ENCODE measurements around the gene INPP5A. TPM values are rescaled to one million over a fixed set of nuclear protein-coding genes. Genes with fewer than 3 reads are reported as not detected.
A peak's percentile ranks its signal among the peaks of the same experiment; 100 is the strongest.

The INPP5A gene
- total RNA-seq, 1 experiment from 2014 or later: 12.3 TPM

DNA sequence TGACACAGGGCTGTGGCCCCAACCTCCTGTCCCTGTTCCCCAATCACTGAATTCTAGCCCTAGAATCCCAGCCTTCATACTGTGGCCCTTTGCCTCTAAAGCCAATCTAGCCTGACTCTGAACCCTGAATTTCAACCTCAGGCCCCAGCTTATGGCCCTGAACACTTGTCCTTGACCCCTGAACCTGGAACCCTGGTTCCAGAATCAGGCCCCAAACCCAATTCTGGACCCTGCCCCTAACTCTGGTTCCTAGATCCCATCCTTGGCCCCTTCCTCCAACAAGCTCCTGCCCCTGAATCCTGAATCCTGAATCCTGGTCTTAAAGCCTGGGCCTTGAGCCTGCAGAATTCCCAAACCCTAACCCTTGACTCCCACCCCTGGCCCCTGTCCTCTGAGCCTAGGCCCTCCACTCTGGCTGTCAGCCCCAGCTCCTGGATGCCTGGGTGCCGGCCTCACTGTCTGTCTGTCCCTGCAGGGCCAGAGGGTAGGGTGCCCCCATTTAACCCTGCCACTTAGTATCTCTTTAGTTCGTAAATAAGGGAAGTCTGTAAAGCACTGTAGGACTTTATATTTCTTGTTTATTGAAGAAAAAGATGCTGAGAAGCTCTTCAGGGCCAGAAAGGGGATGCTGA, 1.3 kb downstream of the INPP5A start:
- Histone ChIP-seq H3K4me3 (replicated peaks in 1 of 2; ENCODE audit: low read depth in 1 of 2, low read length in 2 of 2) (peak overlapping the region; percentile 57 to 63), H3K4me1 (ENCODE audit: control insufficient read depth in 1 of 2, insufficient read depth in 2 of 2, low read length in 2 of 2) (peaks cover 3 to 21% of the 10 kb centered on the region in 2 experiments; a peak in 3 of 4 replicates), H3K36me3 (ENCODE audit: control insufficient read depth in 1 of 2, insufficient read depth in 2 of 2, low read length in 2 of 2) (no peaks in the 10 kb centered on the region), H3K9me3 (ENCODE audit: control insufficient read depth in 1 of 2, insufficient read depth in 1 of 2, low read depth in 1 of 2, low read length in 2 of 2) (no peaks in the 10 kb centered on the region), H3K9me2 (ENCODE audit: insufficient read depth) (no peaks in the 10 kb centered on the region), H3K27ac (ENCODE audit: low read depth, low read length) (no peak overlapping the region), H3K9ac (ENCODE audit: low read length) (peak overlapping the region; percentile 70), H3K79me2 (ENCODE audit: insufficient read depth, low read length) (no peaks in the 10 kb centered on the region), H3K4me2 (ENCODE audit: low read length) (peak overlapping the region; percentile 81), H3K27me3 (ENCODE audit: insufficient read depth, low read length) (no peaks in the 10 kb centered on the region), H4K20me1 (ENCODE audit: insufficient read depth) (no peaks in the 10 kb centered on the region), H2AFZ (ENCODE audit: low read depth, low read length, poor library complexity, severe bottlenecking) (no peak overlapping the region)
- ChIA-PET POLR2A (no interaction called here), CTCF (no interaction called here), RAD21 (ENCODE audit: low non-redundant PET in 1 of 2, low total read pairs in 2 of 2, uncharacterized antibody in 2 of 2, unreplicated experiment in 2 of 2) (no interaction called here)
- BruUV-seq (replicated peaks): TSS peak; percentile 48
- DNase-seq (ENCODE audit: low read depth, low spot score): no peak
- intact Hi-C loops (cut with micrococcal nuclease): loop anchor here (5.0 kb wide), 1 partner anchor 82 kb away; no protein-coding TSS in a partner anchor
- ATAC-seq: no peak
- TF ChIP-seq YY1 (IDR thresholded peaks at IDR 0.05; ENCODE audit: extremely low read depth, insufficient replicate concordance, low read depth, low read length) (no peak), SIN3A (IDR thresholded peaks at IDR 0.05; ENCODE audit: low read depth) (no peak), TCF7L2 (IDR thresholded peaks at IDR 0.05; ENCODE audit: borderline replicate concordance, extremely low read depth, insufficient read depth, insufficient read length) (no peak), ZNF274 (IDR thresholded peaks at IDR 0.05; ENCODE audit: low read depth, low read length) (no peak), RAD21 (IDR thresholded peaks at IDR 0.05; ENCODE audit: low read depth) (no peak), ZFX (IDR thresholded peaks at IDR 0.05) (no peak), CEBPB (IDR thresholded peaks at IDR 0.05; ENCODE audit: low read depth) (no peak), MAX (IDR thresholded peaks at IDR 0.05) (no peak), FOSL1 (IDR thresholded peaks at IDR 0.05; ENCODE audit: low read depth) (no peak)
- TF ChIP-seq, protein P1, sequence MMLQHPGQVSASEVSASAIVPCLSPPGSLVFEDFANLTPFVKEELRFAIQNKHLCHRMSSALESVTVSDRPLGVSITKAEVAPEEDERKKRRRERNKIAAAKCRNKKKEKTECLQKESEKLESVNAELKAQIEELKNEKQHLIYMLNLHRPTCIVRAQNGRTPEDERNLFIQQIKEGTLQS (IDR thresholded peaks at IDR 0.05): no peak

DNA sequence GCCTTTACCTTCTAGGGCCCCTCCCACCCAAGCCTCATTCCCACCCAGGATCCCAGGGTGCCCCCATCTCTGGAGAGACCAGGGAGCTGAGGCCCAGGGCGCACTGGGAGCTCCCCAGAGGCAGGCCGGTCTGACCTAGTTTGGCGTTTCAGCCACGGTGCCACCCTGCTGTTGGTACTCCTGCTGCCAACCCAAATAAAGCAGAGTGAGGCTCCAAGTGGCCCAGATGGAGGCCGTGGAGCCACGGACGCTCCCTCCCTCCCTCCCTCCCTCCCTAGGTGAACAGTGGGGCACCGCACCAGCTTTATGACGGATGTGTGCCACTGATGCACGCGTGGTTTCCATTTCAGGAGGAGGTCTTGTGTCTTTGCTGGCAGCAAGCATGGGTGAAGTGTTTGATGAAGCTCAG, 1.8 kb downstream of the INPP5A start:
- H3K4me2 ChIP-seq (ENCODE audit: low read length): no peak overlapping the region
- POLR2A ChIA-PET: no interaction called here

More for the DNA sequence above, 1.8 kb downstream of the INPP5A start:
- Histone ChIP-seq H2AFZ (ENCODE audit: low read depth, low read length, poor library complexity, severe bottlenecking) (no peak overlapping the region), H3K9me2 (ENCODE audit: insufficient read depth) (no peaks in the 10 kb centered on the region), H3K9me3 (ENCODE audit: control insufficient read depth in 1 of 2, insufficient read depth in 1 of 2, low read depth in 1 of 2, low read length in 2 of 2) (no peaks in the 10 kb centered on the region), H3K79me2 (ENCODE audit: insufficient read depth, low read length) (no peaks in the 10 kb centered on the region), H3K36me3 (ENCODE audit: control insufficient read depth in 1 of 2, insufficient read depth in 2 of 2, low read length in 2 of 2) (no peaks in the 10 kb centered on the region), H3K27ac (ENCODE audit: low read depth, low read length) (no peak overlapping the region), H3K4me3 (replicated peaks in 1 of 2; ENCODE audit: low read depth in 1 of 2, low read length in 2 of 2) (no peak overlapping the region), H3K4me1 (ENCODE audit: control insufficient read depth in 1 of 2, insufficient read depth in 2 of 2, low read length in 2 of 2) (peaks cover 2 to 19% of the 10 kb centered on the region in 2 experiments; a peak in 2 of 4 replicates), H3K9ac (ENCODE audit: low read length) (no peak overlapping the region), H3K27me3 (ENCODE audit: insufficient read depth, low read length) (no peaks in the 10 kb centered on the region), H4K20me1 (ENCODE audit: insufficient read depth) (no peaks in the 10 kb centered on the region)
- ChIA-PET CTCF (no interaction called here), RAD21 (ENCODE audit: low non-redundant PET in 1 of 2, low total read pairs in 2 of 2, uncharacterized antibody in 2 of 2, unreplicated experiment in 2 of 2) (no interaction called here)
- DNase-seq (ENCODE audit: low read depth, low spot score) (no peak), ATAC-seq (no peak)
- no TSS peak for BruUV-seq (replicated peaks)
- intact Hi-C loops (cut with micrococcal nuclease): loop anchor here (5.0 kb wide), 1 partner anchor 82 kb away; no protein-coding TSS in a partner anchor
- TF ChIP-seq SP1 (IDR thresholded peaks at IDR 0.05; ENCODE audit: low read depth) (no peak), YY1 (IDR thresholded peaks at IDR 0.05; ENCODE audit: extremely low read depth, insufficient replicate concordance, low read depth, low read length) (no peak), EZH2phosphoT487 (IDR thresholded peaks at IDR 0.05; ENCODE audit: borderline replicate concordance) (no peak), ZFX (IDR thresholded peaks at IDR 0.05) (no peak), RAD21 (IDR thresholded peaks at IDR 0.05; ENCODE audit: low read depth) (no peak)
